ENCODE data around the gene DRD2. TPM values are rescaled to one million over a fixed set of nuclear protein-coding genes. Genes with fewer than 3 reads are reported as not detected.

DRD2 gene
- total and polyA plus RNA-seq, 3 donors from 2014 or later = 0.74 to 2.6 (median 2.5) TPM

DNA sequence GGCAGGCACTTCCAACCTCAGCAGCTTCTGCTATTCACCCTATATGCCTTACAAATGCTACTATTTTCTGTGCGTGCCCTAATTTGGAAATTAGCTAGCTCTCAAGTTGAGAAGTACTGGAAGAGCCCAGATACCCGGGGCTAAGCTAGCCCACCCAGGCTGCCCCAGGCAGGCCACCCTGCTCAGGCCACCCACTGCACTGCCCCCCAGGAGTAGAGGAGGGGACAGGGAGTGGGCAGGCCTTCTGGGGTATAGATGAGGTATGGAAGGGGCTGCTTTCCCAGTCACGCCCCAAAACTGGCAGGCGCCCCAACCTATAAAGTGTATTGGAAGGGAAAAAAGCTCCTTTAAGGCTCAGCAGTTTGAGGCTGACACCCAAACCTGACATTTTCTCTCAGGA, 43.5 kb downstream of the DRD2 start:
- H3K27me3 ChIP-seq = no peaks in the 10 kb centered on the region
- H3K9me3 ChIP-seq = no peaks in the 10 kb centered on the region
- WGBS, 2 donors = 87 to 88% methylated on average over 4 of the region's 4 CpGs
- H3K4me1 ChIP-seq = no peaks in the 10 kb centered on the region
- no peak for DNase-seq
- intact Hi-C loops (cut with DNase I; ENCODE audit: low total_unique reads) = no loop called here
- no peak overlapping the region for H3K27ac ChIP-seq
- no peak overlapping the region for H3K4me3 ChIP-seq
- no peaks in the 10 kb centered on the region for H3K36me3 ChIP-seq (ENCODE audit: low read depth, missing control alignments)
- TF ChIP-seq POLR2A (IDR thresholded peaks at IDR 0.05) = no peak
- TF ChIP-seq, protein P1, sequence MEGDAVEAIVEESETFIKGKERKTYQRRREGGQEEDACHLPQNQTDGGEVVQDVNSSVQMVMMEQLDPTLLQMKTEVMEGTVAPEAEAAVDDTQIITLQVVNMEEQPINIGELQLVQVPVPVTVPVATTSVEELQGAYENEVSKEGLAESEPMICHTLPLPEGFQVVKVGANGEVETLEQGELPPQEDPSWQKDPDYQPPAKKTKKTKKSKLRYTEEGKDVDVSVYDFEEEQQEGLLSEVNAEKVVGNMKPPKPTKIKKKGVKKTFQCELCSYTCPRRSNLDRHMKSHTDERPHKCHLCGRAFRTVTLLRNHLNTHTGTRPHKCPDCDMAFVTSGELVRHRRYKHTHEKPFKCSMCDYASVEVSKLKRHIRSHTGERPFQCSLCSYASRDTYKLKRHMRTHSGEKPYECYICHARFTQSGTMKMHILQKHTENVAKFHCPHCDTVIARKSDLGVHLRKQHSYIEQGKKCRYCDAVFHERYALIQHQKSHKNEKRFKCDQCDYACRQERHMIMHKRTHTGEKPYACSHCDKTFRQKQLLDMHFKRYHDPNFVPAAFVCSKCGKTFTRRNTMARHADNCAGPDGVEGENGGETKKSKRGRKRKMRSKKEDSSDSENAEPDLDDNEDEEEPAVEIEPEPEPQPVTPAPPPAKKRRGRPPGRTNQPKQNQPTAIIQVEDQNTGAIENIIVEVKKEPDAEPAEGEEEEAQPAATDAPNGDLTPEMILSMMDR (IDR thresholded peaks at IDR 0.05) = no peak

DNA sequence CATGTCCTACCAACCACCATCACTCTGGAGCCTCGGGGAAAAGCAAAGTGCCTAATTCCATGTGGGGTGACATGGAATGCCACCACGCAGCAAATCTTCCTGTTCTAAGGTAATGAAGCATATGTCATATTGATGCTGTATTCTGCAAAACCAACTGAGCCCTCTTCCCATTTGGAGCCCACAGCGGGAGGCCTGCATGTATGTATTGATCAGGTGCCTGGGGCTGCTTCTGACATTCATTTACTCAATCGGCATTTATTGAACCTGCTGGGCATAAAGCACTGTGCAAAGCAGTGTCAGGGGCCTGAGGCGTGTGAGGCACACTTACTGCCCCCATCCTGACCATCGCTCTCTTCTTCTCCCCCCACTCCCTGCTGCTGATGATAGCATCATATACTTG, 48.5 kb downstream of the DRD2 start:
- intact Hi-C loops (cut with DNase I; ENCODE audit: low total_unique reads) = no loop called here
- H3K27me3 ChIP-seq = no peaks in the 10 kb centered on the region
- no peaks in the 10 kb centered on the region for H3K4me1 ChIP-seq
- no peaks in the 10 kb centered on the region for H3K36me3 ChIP-seq (ENCODE audit: low read depth, missing control alignments)
- no peak overlapping the region for H3K27ac ChIP-seq
- DNase-seq = no peak
- H3K9me3 ChIP-seq = no peaks in the 10 kb centered on the region
- WGBS, 2 donors = 92 to 93% methylated on average over 6 of the region's 6 CpGs
- no peak overlapping the region for H3K4me3 ChIP-seq
- no peak for TF ChIP-seq POLR2A (IDR thresholded peaks at IDR 0.05)
- TF ChIP-seq, protein P1 (IDR thresholded peaks at IDR 0.05) = no peak

DNA sequence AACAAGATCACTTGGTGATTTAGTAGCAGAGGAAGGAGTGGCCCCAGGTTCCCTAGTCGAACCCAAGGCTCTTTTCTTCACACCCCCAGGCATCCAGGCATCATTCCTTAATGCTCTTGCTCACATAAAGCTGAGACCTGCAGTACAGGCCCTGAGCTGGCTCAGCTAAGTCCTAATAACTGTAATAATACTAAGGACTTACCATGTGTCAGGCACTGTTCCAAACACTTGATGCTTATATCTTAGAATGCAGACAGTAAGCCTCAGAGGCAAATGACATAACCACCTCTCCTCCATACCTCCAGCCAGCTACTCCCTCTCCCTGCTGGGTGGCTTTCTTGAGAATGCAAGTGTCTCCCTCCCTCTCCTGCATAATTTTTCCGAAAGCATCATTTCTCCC, 54.4 kb downstream of the DRD2 start:
- H3K27me3 ChIP-seq = no peaks in the 10 kb centered on the region
- no peak for TF ChIP-seq POLR2A (IDR thresholded peaks at IDR 0.05)
- TF ChIP-seq, protein P1 (IDR thresholded peaks at IDR 0.05) = no peak
- H3K4me3 ChIP-seq = no peak overlapping the region
- no peaks in the 10 kb centered on the region for H3K9me3 ChIP-seq
- DNase-seq = no peak
- intact Hi-C loops (cut with DNase I; ENCODE audit: low total_unique reads) = no loop called here
- no peaks in the 10 kb centered on the region for H3K4me1 ChIP-seq
- WGBS, 2 donors = 50 to 61% methylated on average over 2 of the region's 2 CpGs
- H3K36me3 ChIP-seq (ENCODE audit: low read depth, missing control alignments) = no peaks in the 10 kb centered on the region
- no peak overlapping the region for H3K27ac ChIP-seq

DNA sequence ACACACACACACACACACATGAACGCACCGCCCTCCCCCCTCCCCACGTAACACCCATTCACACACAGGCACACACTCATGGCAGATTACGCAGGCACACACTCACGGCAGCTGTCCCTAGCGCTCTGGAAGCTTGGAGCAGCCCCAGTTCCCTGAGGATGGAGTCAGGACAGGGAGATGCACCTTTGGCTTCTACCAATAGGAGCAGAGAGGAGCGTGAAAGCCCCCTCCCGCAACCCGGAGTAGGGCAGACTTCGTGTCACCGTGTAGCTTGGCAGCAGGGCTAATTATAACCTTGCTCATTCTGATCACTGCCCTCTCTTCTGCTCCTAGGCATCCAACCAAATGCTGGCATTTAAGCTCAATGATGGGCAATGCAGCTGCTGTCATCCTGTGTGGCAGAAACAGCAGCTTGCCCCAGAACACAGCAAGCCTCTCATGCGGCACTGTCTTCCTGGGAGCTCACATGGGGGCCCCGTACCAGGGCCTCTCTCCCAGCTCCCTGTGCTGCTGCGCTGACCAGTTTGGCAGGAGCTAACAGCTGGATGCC, 55.7 kb downstream of the DRD2 start:
- H3K27me3 ChIP-seq = no peaks in the 10 kb centered on the region
- H3K4me1 ChIP-seq = no peaks in the 10 kb centered on the region
- no peak overlapping the region for H3K27ac ChIP-seq
- H3K36me3 ChIP-seq (ENCODE audit: low read depth, missing control alignments) = no peaks in the 10 kb centered on the region
- H3K9me3 ChIP-seq = no peaks in the 10 kb centered on the region
- WGBS, 2 donors = 73 to 83% methylated on average over 9 to 14 of the region's 14 CpGs
- no peak overlapping the region for H3K4me3 ChIP-seq
- intact Hi-C loops (cut with DNase I; ENCODE audit: low total_unique reads) = no loop called here
- TF ChIP-seq, protein P1 (IDR thresholded peaks at IDR 0.05) = no peak
- no peak for DNase-seq

DNA sequence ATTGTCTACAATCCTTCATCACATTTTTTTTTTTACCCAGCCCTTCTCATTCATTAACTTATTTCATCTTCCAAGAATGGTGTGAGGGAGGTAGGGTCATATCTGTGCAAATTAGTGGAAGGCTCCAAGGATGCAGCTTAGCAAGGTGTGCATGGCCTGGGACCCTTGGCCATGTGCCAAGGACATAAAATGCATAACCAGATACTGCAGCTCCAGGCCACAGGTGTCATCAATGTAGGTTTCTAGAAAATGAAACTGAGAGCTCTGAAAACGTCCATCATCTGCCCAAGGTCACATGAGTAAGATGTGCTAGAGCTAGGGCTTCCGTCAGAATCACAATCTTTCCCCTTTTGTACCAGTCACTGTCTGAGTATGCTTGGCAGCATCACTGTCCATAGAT, 57.8 kb downstream of the DRD2 start:
- 48 to 63% methylated on average over 2 of the region's 2 CpGs for whole genome bisulfite sequencing, 2 donors
- H3K27me3 ChIP-seq = no peaks in the 10 kb centered on the region
- intact Hi-C loops (cut with DNase I; ENCODE audit: low total_unique reads) = no loop called here
- DNase-seq = no peak
- H3K4me1 ChIP-seq = no peaks in the 10 kb centered on the region
- no peak overlapping the region for H3K4me3 ChIP-seq
- H3K27ac ChIP-seq = no peak overlapping the region
- no peak for TF ChIP-seq POLR2A (IDR thresholded peaks at IDR 0.05)
- TF ChIP-seq, protein P1 (IDR thresholded peaks at IDR 0.05) = no peak
- H3K9me3 ChIP-seq = no peaks in the 10 kb centered on the region
- H3K36me3 ChIP-seq (ENCODE audit: low read depth, missing control alignments) = no peaks in the 10 kb centered on the region

All from testis (tissue), 3 donors.